AG04449 (cell line): ENCODE measurements around the gene CREB3L2.
"Not testable (repeated sequence)": the region's sequence is repeated elsewhere in the genome, so short reads cannot be mapped to it uniquely, and the experiment has no call there.

Experiments used
- CTCF ChIA-PET: fragments of 350-600 bp; formaldehyde crosslinking; extraction: SDS; loops from one replicate; lab custom pipeline; 2021; ENCODE audit warnings: antibody characterized with exemption; lab: Yijun Ruan, JAX
- POLR2A ChIA-PET: fragments of 400-600, 350-600 bp; formaldehyde crosslinking; extraction: SDS; loops from one replicate; lab custom pipeline; 2020; ENCODE audit warnings: antibody characterized with exemption, inconsistent platforms; lab: Yijun Ruan, JAX
- DNase-seq: peaks from one replicate; pipeline ENCODE4 v3.0.0-alpha.2; 2010; ENCODE audit warnings: low read depth, low spot score
- H3K4me3 ChIP-seq: 2 replicates; pipeline ENCODE4 v1.5.1; 2011; ENCODE audit warnings: low read depth, mild to moderate bottlenecking, control low read depth, low read length
- CTCF ChIP-seq: IDR thresholded peaks from one replicate; pipeline ENCODE4 v1.5.1; 2011; ENCODE audit warnings: mild to moderate bottlenecking, moderate library complexity, low read length, control low read depth, inconsistent platforms; ENCODE audit not compliant: insufficient read depth; ENCODE audit errors: missing control alignments

Gene CREB3L2

GRCh38 chr7:137838706-137839315 is 163.1 kb downstream of the CREB3L2 start:
- DNase-seq: no peak
- ChIA-PET POLR2A (no interaction called here), CTCF (interaction anchor here (0.9 to 3.0 kb wide), 3 partner anchors 10 to 182 kb away, joined by 3 to 17 read pairs (median 5); no protein-coding TSS in a partner anchor)
- no peak overlapping the region for H3K4me3 ChIP-seq
- no peak for TF ChIP-seq CTCF

GRCh38 chr7:137836541-137836940 is 165.3 kb downstream of the CREB3L2 start:
- ChIA-PET POLR2A (interaction anchor here (1.0 kb wide), 1 partner anchor 14 kb away, joined by 6 read pairs; no protein-coding TSS in a partner anchor), CTCF (interaction anchor here (0.6 to 3.1 kb wide), 5 partner anchors 10 to 182 kb away, joined by 3 to 15 read pairs (median 3); partner anchors contain the start of gene DGKI)
- H3K4me3 ChIP-seq: no peak overlapping the region
- DNase-seq: no peak
- no peak for TF ChIP-seq CTCF

- H3K4me3 ChIP-seq: no peak overlapping the region
- ChIA-PET CTCF (interaction anchor here (0.6 to 3.1 kb wide), 4 partner anchors 10 to 181 kb away, joined by 3 to 15 read pairs (median 4); partner anchors contain the start of gene DGKI), POLR2A (interaction anchor here (1.0 kb wide), 1 partner anchor 14 kb away, joined by 6 read pairs; no protein-coding TSS in a partner anchor)
- DNase-seq: no peak
- TF ChIP-seq CTCF: no peak
Measured at GRCh38 chr7:137836113-137836509, 165.8 kb downstream of the CREB3L2 start.

- ChIA-PET POLR2A (interaction anchor here (1.0 kb wide), 1 partner anchor 15 kb away, joined by 6 read pairs; no protein-coding TSS in a partner anchor), CTCF (interaction anchor here (0.9 to 3.1 kb wide), 4 partner anchors 11 to 179 kb away, joined by 3 to 15 read pairs (median 3); partner anchors contain the start of genes CREB3L2 and DGKI)
- TF ChIP-seq CTCF: no peak
- DNase-seq: no peak
- H3K4me3 ChIP-seq: no peak overlapping the region
Measured at GRCh38 chr7:137835486-137836112, 166.3 kb downstream of the CREB3L2 start.

GRCh38 chr7:137834552-137834951 is 167.3 kb downstream of the CREB3L2 start:
- CTCF ChIA-PET: interaction anchor here (0.7 to 1.5 kb wide), 4 partner anchors 32 to 208 kb away, joined by 3 read pairs; partner anchors contain the start of gene CREB3L2
- DNase-seq: no peak
- TF ChIP-seq CTCF: no peak
- POLR2A ChIA-PET: no interaction called here
- H3K4me3 ChIP-seq: no peak overlapping the region

GRCh38 chr7:137832990-137833389 is 168.9 kb downstream of the CREB3L2 start:
- CTCF ChIA-PET: interaction anchor here (1.9 kb wide), 1 partner anchor 177 kb away, joined by 7 read pairs; no protein-coding TSS in a partner anchor
- H3K4me3 ChIP-seq, DNase-seq, POLR2A ChIA-PET: not testable (repeated sequence)
